HepG2 (cell line): Measurements from ENCODE around the gene ANKRD6. TPM values are rescaled to one million over a fixed set of nuclear protein-coding genes. Genes with fewer than 3 reads are reported as not detected.

Experiments
- ATAC-seq: fragments of 200-7000 bp; cut with Tn5 transposase; 3 replicates; pipeline ENCODE4 v1.9.1; 2020; ENCODE audit warnings: mild to moderate bottlenecking, moderate library complexity
- BruUV-seq: library from RNA; stranded (reverse); fragments of 400-500 nt; replicated peaks from 2 replicates; lab custom pipeline; 2021; lab: Mats Ljungman, UMichigan
- CTCF ChIA-PET: fragments of 300-600 bp; formaldehyde crosslinking; extraction: SDS; loops from one replicate; lab custom pipeline; 2021; ENCODE audit warnings: low total read pairs, inconsistent platforms, low intra/inter-chr PET ratio; lab: Yijun Ruan, JAX
- POLR2A ChIA-PET: fragments of 350-600 bp; sonication (Branson Sonifier 250); formaldehyde crosslinking; loops from one replicate; lab custom pipeline; 2020; ENCODE audit warnings: antibody characterized with exemption, inconsistent platforms; lab: Yijun Ruan, JAX
- DNase-seq: peaks from one replicate; pipeline ENCODE4 v3.0.0-alpha.2; 2015; ENCODE audit warnings: low spot score
- FAIRE-seq: peaks from 3 replicates; lab custom pipeline; 2011; peaks lifted over from hg19 to GRCh38; lab: Jason Lieb, UNC
- H2AFZ ChIP-seq: one replicate; pipeline ENCODE4 v1.6.1; 2011; ENCODE audit warnings: low read length, inconsistent platforms
- H3K27ac ChIP-seq: fragments of 300-600 bp; 3 replicates; pipeline ENCODE4 v1.8.0; 2011; ENCODE audit warnings: mixed run types, mild to moderate bottlenecking, mixed read lengths, low read length, inconsistent platforms; ENCODE audit not compliant: insufficient read depth; ENCODE audit errors: extremely low read length
- H3K27me3 ChIP-seq, 2 experiments: fragments of 200-600 bp in 1 of 2; 2 replicates in 1 of 2; 3 replicates in 1 of 2; pipeline versions ENCODE4 v1.6.0 to v1.8.0; 2011; ENCODE audit warnings: low read length in 2 of 2, mild to moderate bottlenecking in 2 of 2, moderate library complexity in 2 of 2, inconsistent platforms in 1 of 2; ENCODE audit not compliant: insufficient read depth in 2 of 2, control insufficient read depth in 1 of 2
- H3K36me3 ChIP-seq, 2 experiments: fragments of 200-600 bp in 1 of 2; replicated peaks in 1 of 2; 2 replicates in 1 of 2; 3 replicates in 1 of 2; pipeline versions ENCODE4 v1.5.1 to v1.8.0; 2011; ENCODE audit warnings: low read length in 2 of 2, inconsistent platforms in 1 of 2; ENCODE audit not compliant: insufficient read depth in 2 of 2, control insufficient read depth in 1 of 2
- H3K4me1 ChIP-seq: 2 replicates; pipeline ENCODE4 v1.5.1; 2012; ENCODE audit warnings: low read length, inconsistent platforms; ENCODE audit not compliant: insufficient read depth
- H3K4me2 ChIP-seq: 2 replicates; pipeline ENCODE4 v1.6.0; 2011; ENCODE audit warnings: low read depth, low read length, inconsistent platforms
- H3K4me3 ChIP-seq, 3 experiments: fragments of 200-600 bp in 1 of 3; sonication (generic), shearing (Covaris generic) in 1 of 3; replicated peaks in 1 of 3; 2 replicates each; pipeline ENCODE4 v1.5.1; 2011 to 2016; ENCODE audit warnings: low read length in 3 of 3, inconsistent platforms in 2 of 3, low read depth in 2 of 3, mild to moderate bottlenecking in 2 of 3, control low read depth in 1 of 3, mixed read lengths in 1 of 3; ENCODE audit not compliant: insufficient read depth in 1 of 3
- H3K79me2 ChIP-seq: one replicate; pipeline ENCODE4 v1.6.1; 2011; ENCODE audit warnings: low read length, inconsistent platforms; ENCODE audit not compliant: insufficient read depth
- H3K9ac ChIP-seq: 2 replicates; pipeline ENCODE4 v1.6.0; 2011; ENCODE audit warnings: mild to moderate bottlenecking, low read depth, low read length, inconsistent platforms; ENCODE audit not compliant: insufficient read depth
- H3K9me3 ChIP-seq: 2 replicates; pipeline ENCODE4 v1.5.1; 2012; ENCODE audit warnings: mild to moderate bottlenecking, low read length
- H4K20me1 ChIP-seq: 2 replicates; pipeline ENCODE4 v1.6.0; 2011; ENCODE audit warnings: inconsistent platforms, mild to moderate bottlenecking, low read length, moderate library complexity; ENCODE audit not compliant: insufficient read depth
- ATF7-NPFF ChIP-seq: sonication (generic); formaldehyde crosslinking; IDR thresholded peaks from 2 replicates; pipeline ENCODE4 v1.8.1; 2023; ENCODE audit warnings: mild to moderate bottlenecking, low read depth, missing genetic modification reagents, moderate library complexity
- MATR3 ChIP-seq: sonication (generic); formaldehyde crosslinking; IDR thresholded peaks from 2 replicates; pipeline ENCODE4 v1.4.0; 2020; ENCODE audit warnings: missing genetic modification reagents
- MIER3 ChIP-seq: IDR thresholded peaks from 2 replicates; pipeline ENCODE4 v1.6.1; 2016; ENCODE audit warnings: missing compliant biosample characterization, borderline replicate concordance
- ZBTB1 ChIP-seq: sonication (generic); formaldehyde crosslinking; IDR thresholded peaks from 2 replicates; pipeline ENCODE4 v1.4.0; 2020; ENCODE audit warnings: missing genetic modification reagents, borderline replicate concordance
- WGBS: methylation state at CpG from one replicate; pipeline ENCODE4 v1.1.6; 2017; ENCODE audit warnings: low lambda C conversion rate; 5-methylcytosine and 5-hydroxymethylcytosine counted together
- in situ Hi-C: cut with HindIII; loops from 2 replicates; pipeline ENCODE4 v1.10.0; 2017; ENCODE audit warnings: low pct_unique_long_range_greater_than_20kb; ENCODE audit not compliant: extremely low pct_ligation_motif_present
- intact Hi-C: fragments of 100-400 bp; cut with micrococcal nuclease; formaldehyde crosslinking; loops from one replicate; pipeline ENCODE4 v1.10.0; 2022; ENCODE audit not compliant: unreplicated experiment
- polyA plus RNA-seq, 8 experiments: library from polyadenylated mRNA; depleted of rRNA in 3 of 8; stranded (reverse) in 7 of 8; unstranded in 1 of 8; fragments of >200 nt; fragmentation: Illumina TruSeq in 4 of 8; extraction: Trizol in 4 of 8; gene quantifications; 2 replicates each; pipeline versions ENCODE4 v1.2.1 to v1.2.3, GENCODE V29; 2011 to 2016; ENCODE audit warnings: low read depth in 4 of 8, missing spikeins in 1 of 8, mixed read lengths in 1 of 8; ENCODE audit not compliant: insufficient read depth in 1 of 8
- total RNA-seq, 5 experiments: library from RNA; depleted of rRNA; stranded (reverse); fragments of >200 nt; fragmentation: Illumina TruSeq; extraction: Trizol; gene quantifications; 2 replicates each; pipeline ENCODE4 v1.2.3, GENCODE V29; 2016; ENCODE audit warnings: low read depth in 1 of 5
- TF ChIP-seq, protein P1 (sequence below): sonication (generic); formaldehyde crosslinking; IDR thresholded peaks from 2 replicates; pipeline ENCODE4 v1.4.0; 2020; ENCODE audit warnings: missing genetic modification reagents
- TF ChIP-seq, protein P2 (sequence below): sonication (generic); formaldehyde crosslinking; IDR thresholded peaks from 2 replicates; pipeline ENCODE4 v1.8.0; 2022; ENCODE audit warnings: missing genetic modification reagents, mild to moderate bottlenecking, moderate library complexity, borderline replicate concordance

Gene ANKRD6
- total and polyA plus RNA-seq, 2 of the 13 experiments (the other 11 are each of a cell fraction or from before 2014, with no cell fraction given): 0.18 to 0.36 TPM

DNA sequence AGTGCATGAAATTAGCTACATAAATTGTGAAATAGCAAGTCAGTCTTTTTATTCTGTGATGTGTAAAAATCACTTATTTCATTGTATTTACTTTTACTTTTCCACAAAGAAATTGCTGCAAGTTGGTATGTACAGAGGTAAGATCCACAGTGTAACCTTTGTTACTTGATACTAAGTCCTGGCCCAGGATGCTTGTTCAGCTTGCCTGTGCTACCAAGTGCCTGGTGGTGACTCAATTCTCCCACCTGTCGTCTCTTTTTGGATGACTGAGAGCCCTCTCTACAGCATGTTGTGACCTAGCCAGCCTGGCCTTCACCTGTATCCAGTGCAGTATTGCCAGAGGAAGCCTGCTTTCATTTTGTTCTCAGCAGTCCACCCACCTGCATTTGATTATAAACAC, 54.9 kb downstream of the ANKRD6 start:
- H3K4me1 ChIP-seq: peaks cover 7% of the 10 kb centered on the region; the same call in 1 of the 2 replicates
- no peaks in the 10 kb centered on the region for H3K79me2 ChIP-seq
- H3K9me3 ChIP-seq: no peaks in the 10 kb centered on the region
- DNase-seq: no peak
- BruUV-seq: no TSS peak
- H3K27me3 ChIP-seq: no peaks in the 10 kb centered on the region
- no peak overlapping the region for H3K27ac ChIP-seq
- POLR2A ChIA-PET: no interaction called here
- in situ Hi-C loops: no loop called here
- H2AFZ ChIP-seq: no peak overlapping the region
- intact Hi-C loops: no loop called here
- TF ChIP-seq, protein P1, sequence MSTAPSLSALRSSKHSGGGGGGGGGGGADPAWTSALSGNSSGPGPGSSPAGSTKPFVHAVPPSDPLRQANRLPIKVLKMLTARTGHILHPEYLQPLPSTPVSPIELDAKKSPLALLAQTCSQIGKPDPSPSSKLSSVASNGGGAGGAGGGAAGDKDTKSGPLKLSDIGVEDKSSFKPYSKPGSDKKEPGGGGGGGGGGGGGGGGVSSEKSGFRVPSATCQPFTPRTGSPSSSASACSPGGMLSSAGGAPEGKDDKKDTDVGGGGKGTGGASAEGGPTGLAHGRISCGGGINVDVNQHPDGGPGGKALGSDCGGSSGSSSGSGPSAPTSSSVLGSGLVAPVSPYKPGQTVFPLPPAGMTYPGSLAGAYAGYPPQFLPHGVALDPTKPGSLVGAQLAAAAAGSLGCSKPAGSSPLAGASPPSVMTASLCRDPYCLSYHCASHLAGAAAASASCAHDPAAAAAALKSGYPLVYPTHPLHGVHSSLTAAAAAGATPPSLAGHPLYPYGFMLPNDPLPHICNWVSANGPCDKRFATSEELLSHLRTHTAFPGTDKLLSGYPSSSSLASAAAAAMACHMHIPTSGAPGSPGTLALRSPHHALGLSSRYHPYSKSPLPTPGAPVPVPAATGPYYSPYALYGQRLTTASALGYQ (CRISPR knock-in tag): no peak
- TF ChIP-seq ATF7-NPFF (CRISPR knock-in tag): no peak
- TF ChIP-seq, protein P2, sequence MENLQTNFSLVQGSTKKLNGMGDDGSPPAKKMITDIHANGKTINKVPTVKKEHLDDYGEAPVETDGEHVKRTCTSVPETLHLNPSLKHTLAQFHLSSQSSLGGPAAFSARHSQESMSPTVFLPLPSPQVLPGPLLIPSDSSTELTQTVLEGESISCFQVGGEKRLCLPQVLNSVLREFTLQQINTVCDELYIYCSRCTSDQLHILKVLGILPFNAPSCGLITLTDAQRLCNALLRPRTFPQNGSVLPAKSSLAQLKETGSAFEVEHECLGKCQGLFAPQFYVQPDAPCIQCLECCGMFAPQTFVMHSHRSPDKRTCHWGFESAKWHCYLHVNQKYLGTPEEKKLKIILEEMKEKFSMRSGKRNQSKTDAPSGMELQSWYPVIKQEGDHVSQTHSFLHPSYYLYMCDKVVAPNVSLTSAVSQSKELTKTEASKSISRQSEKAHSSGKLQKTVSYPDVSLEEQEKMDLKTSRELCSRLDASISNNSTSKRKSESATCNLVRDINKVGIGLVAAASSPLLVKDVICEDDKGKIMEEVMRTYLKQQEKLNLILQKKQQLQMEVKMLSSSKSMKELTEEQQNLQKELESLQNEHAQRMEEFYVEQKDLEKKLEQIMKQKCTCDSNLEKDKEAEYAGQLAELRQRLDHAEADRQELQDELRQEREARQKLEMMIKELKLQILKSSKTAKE (CRISPR knock-in tag): no peak
- no peak for TF ChIP-seq ZBTB1 (CRISPR knock-in tag)
- no peak for TF ChIP-seq MATR3 (CRISPR knock-in tag)
- no peak for TF ChIP-seq MIER3 (CRISPR knock-in tag)
- TF ChIP-seq, all 625 proteins: peak for 0
- H3K4me3 ChIP-seq: no peak overlapping the region
- CTCF ChIA-PET: no interaction called here
- ATAC-seq (no peak), FAIRE-seq (no peak)
- no peak overlapping the region for H3K4me2 ChIP-seq
- no peaks in the 10 kb centered on the region for H3K36me3 ChIP-seq
- WGBS: 0% methylated on average over 1 of the region's 1 CpG
- no peaks in the 10 kb centered on the region for H4K20me1 ChIP-seq
- H3K9ac ChIP-seq: no peak overlapping the region
